Vagina (tissue), 2 donors: ENCODE data around the gene KIAA1210.

Experiments
- POLR2A ChIP-seq, 2 donors: fragments of 450-650 bp; IDR thresholded peaks; one replicate each; pipeline ENCODE4 v1.6.1; 2017; ENCODE audit warnings: antibody characterized with exemption in 2 of 2, mild to moderate bottlenecking in 2 of 2, moderate library complexity in 2 of 2
- POLR2AphosphoS5 ChIP-seq, 2 donors: sonication (generic); formaldehyde crosslinking; IDR thresholded peaks; one replicate each; pipeline ENCODE4 v1.9.0; 2017; ENCODE audit warnings: antibody characterized with exemption in 2 of 2, mild to moderate bottlenecking in 2 of 2, low read depth in 1 of 2; ENCODE audit not compliant: insufficient read depth in 1 of 2
- TF ChIP-seq, protein P1 (sequence below), 3 experiments: fragments of 450-650 bp in 2 of 3; fragments of 200-600 bp in 1 of 3; sonication (generic) in 1 of 3; IDR thresholded peaks; one replicate each; pipeline ENCODE4 v1.5.1; 2017 to 2019; ENCODE audit warnings: antibody characterized with exemption in 3 of 3, mild to moderate bottlenecking in 2 of 3, moderate library complexity in 2 of 3

DNA sequence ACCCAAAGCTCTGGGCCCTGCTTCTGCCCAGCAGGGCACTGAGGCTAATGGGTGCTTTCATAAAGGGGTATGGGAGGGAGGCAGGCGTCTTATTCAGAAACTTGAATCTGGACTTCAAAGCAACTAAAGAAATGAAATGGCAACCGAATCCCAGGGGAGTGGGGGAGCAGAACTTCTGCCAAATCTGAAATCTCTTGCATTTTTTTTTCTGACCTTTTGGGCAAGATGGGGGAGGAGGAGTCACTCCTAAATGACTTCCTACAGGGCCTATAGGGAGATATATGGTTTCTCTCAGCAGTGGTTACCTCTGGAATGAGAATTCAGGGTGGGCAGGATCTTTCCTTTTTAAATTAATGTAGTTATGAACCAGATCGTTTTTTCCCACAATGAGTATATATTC is 30.6 kb upstream of the KIAA1210 start:
- TF ChIP-seq POLR2A (IDR thresholded peaks at IDR 0.05) (no peak), POLR2AphosphoS5 (IDR thresholded peaks at IDR 0.05; ENCODE audit: insufficient read depth in 1 of 2, low read depth in 1 of 2) (no peak)
- TF ChIP-seq, protein P1, sequence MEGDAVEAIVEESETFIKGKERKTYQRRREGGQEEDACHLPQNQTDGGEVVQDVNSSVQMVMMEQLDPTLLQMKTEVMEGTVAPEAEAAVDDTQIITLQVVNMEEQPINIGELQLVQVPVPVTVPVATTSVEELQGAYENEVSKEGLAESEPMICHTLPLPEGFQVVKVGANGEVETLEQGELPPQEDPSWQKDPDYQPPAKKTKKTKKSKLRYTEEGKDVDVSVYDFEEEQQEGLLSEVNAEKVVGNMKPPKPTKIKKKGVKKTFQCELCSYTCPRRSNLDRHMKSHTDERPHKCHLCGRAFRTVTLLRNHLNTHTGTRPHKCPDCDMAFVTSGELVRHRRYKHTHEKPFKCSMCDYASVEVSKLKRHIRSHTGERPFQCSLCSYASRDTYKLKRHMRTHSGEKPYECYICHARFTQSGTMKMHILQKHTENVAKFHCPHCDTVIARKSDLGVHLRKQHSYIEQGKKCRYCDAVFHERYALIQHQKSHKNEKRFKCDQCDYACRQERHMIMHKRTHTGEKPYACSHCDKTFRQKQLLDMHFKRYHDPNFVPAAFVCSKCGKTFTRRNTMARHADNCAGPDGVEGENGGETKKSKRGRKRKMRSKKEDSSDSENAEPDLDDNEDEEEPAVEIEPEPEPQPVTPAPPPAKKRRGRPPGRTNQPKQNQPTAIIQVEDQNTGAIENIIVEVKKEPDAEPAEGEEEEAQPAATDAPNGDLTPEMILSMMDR (IDR thresholded peaks at IDR 0.05), result no peak
